Loucy (cell line): ENCODE results near the gene RNLS.

ENCODE experiments used
- H2AFZ ChIP-seq: fragments of 200-600 bp; sonication (generic); 2 replicates; pipeline ENCODE4 v1.6.0; 2016; ENCODE audit warnings: antibody characterized with exemption, mild to moderate bottlenecking, low read length, moderate library complexity
- H3F3A ChIP-seq: fragments of 200-600 bp; 2 replicates; pipeline ENCODE4 v1.6.0; 2016; ENCODE audit warnings: antibody characterized with exemption, low read depth, mild to moderate bottlenecking
- H3K27me3 ChIP-seq: fragments of 200-600 bp; sonication (generic); 2 replicates; pipeline ENCODE4 v1.6.1; 2014; ENCODE audit warnings: low read length, mild to moderate bottlenecking; ENCODE audit not compliant: insufficient read depth, poor library complexity, severe bottlenecking
- H3K36me3 ChIP-seq: fragments of 200-600 bp; sonication (generic); 2 replicates; pipeline ENCODE4 v1.6.1; 2016; ENCODE audit warnings: low read length; ENCODE audit not compliant: insufficient read depth
- H3K4me1 ChIP-seq: fragments of 200-600 bp; sonication (generic); 2 replicates; pipeline ENCODE4 v1.5.1; 2014; ENCODE audit warnings: low read length, mild to moderate bottlenecking; ENCODE audit not compliant: insufficient read depth, poor library complexity, severe bottlenecking
- H3K4me2 ChIP-seq: fragments of 200-600 bp; sonication (generic); 2 replicates; pipeline ENCODE4 v1.6.0; 2014; ENCODE audit warnings: antibody characterized with exemption, low read length, low read depth, mild to moderate bottlenecking; ENCODE audit not compliant: poor library complexity, severe bottlenecking
- H3K4me3 ChIP-seq: fragments of 200-600 bp; sonication (generic); 2 replicates; pipeline ENCODE4 v1.5.1; 2014; ENCODE audit warnings: low read length, mild to moderate bottlenecking, mixed read lengths; ENCODE audit not compliant: poor library complexity, severe bottlenecking
- H3K79me2 ChIP-seq: fragments of 200-600 bp; sonication (generic); 2 replicates; pipeline ENCODE4 v1.6.1; 2014; ENCODE audit warnings: low read length; ENCODE audit not compliant: insufficient read depth
- H3K9ac ChIP-seq: fragments of 200-600 bp; sonication (generic); 2 replicates; pipeline ENCODE4 v1.6.0; 2014; ENCODE audit warnings: mild to moderate bottlenecking, low read depth, low read length, moderate library complexity; ENCODE audit not compliant: poor library complexity, severe bottlenecking
- H3K9me2 ChIP-seq: fragments of 200-600 bp; sonication (generic); replicated peaks from 2 replicates; pipeline ENCODE4 v1.6.1; 2016; ENCODE audit warnings: low read depth, low read length, mixed read lengths
- H3K9me3 ChIP-seq: fragments of 200-600 bp; sonication (generic); 2 replicates; pipeline ENCODE4 v1.6.1; 2014; ENCODE audit warnings: mild to moderate bottlenecking, antibody characterized with exemption, low read length, low read depth; ENCODE audit not compliant: insufficient read depth
- H4K20me1 ChIP-seq: fragments of 200-600 bp; sonication (generic); 2 replicates; pipeline ENCODE4 v1.6.0; 2014; ENCODE audit warnings: antibody characterized with exemption, low read length, mild to moderate bottlenecking; ENCODE audit not compliant: insufficient read depth, poor library complexity, severe bottlenecking
- EZH2phosphoT487 ChIP-seq: fragments of 200-600 bp; IDR thresholded peaks from 2 replicates; pipeline ENCODE4 v1.6.1; 2018; ENCODE audit warnings: antibody characterized with exemption, mild to moderate bottlenecking, moderate library complexity, borderline replicate concordance
- TF ChIP-seq, protein P1 (sequence below): fragments of 200-600 bp; sonication (generic); conservative IDR thresholded peaks from 2 replicates; pipeline ENCODE4 v1.5.1; 2014; ENCODE audit warnings: mild to moderate bottlenecking, antibody characterized with exemption, low read length

RNLS gene

DNA sequence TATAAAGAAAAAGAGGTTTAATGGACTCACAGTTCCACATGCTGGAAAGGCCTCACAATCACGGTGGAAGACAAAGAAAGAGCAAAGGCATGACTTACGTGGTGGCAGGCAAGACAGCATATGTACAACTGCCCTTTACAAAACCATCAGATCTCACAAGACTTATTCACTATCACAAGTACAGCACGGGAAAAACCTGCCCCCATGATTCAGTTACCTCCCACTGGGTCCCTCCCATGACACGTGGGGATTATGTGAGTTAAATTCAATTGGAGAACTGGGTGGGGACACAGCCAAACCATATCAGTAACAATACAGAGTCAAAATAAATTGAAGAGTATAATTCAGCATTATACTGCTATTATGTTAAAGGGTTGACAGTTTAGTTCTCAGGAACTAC, 37.8 kb downstream of the RNLS start:
- Histone ChIP-seq H3K79me2 (no peaks in the 10 kb centered on the region), H2AFZ (no peak overlapping the region), H3K9me3 (no peaks in the 10 kb centered on the region), H3F3A (no peaks in the 10 kb centered on the region; the same call in 1 of the 2 replicates), H3K9me2 (no peaks in the 10 kb centered on the region), H3K4me1 (peaks cover 19% of the 10 kb centered on the region), H3K36me3 (no peaks in the 10 kb centered on the region), H3K9ac (no peak overlapping the region), H3K4me3 (no peak overlapping the region), H4K20me1 (no peaks in the 10 kb centered on the region), H3K4me2 (no peak overlapping the region), H3K27me3 (no peaks in the 10 kb centered on the region)
- TF ChIP-seq, protein P1, sequence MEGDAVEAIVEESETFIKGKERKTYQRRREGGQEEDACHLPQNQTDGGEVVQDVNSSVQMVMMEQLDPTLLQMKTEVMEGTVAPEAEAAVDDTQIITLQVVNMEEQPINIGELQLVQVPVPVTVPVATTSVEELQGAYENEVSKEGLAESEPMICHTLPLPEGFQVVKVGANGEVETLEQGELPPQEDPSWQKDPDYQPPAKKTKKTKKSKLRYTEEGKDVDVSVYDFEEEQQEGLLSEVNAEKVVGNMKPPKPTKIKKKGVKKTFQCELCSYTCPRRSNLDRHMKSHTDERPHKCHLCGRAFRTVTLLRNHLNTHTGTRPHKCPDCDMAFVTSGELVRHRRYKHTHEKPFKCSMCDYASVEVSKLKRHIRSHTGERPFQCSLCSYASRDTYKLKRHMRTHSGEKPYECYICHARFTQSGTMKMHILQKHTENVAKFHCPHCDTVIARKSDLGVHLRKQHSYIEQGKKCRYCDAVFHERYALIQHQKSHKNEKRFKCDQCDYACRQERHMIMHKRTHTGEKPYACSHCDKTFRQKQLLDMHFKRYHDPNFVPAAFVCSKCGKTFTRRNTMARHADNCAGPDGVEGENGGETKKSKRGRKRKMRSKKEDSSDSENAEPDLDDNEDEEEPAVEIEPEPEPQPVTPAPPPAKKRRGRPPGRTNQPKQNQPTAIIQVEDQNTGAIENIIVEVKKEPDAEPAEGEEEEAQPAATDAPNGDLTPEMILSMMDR, result no peak
- no peak for TF ChIP-seq EZH2phosphoT487

DNA sequence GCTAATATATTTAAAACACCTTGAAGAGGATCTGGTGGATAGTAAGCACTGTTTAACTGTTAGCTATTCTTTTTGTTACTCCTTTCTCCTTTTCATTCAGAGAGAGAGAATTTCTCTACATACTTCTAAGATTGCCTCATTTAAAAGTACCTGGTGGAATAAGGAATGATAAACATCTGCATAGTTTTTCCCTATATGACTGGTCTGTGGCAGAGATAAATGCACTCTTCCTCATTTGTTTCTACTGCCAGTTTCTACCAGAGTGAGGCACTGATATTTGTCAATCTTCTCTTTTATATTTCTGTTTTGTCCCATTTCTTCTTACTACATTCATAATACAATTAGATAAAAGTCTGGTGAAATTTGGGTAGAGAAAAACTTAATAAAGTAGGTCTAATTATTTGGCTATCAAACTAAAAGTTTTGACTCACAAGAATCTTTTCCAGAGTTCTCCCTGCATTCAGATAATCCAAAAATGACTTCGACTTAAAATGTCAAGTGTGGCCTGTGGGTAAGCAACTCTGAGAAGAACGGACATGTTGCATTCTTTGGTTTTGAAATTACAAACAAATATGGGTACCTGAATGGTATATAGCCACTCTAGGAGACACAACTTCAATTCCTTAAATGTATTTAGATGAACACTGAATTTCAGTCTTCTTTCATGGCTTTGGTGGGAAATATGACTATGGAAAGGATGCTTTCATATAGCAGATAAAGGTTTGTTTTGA, 38.8 kb downstream of the RNLS start:
- Histone ChIP-seq H3K9me3 (no peaks in the 10 kb centered on the region), H3K4me3 (no peak overlapping the region), H3K36me3 (no peaks in the 10 kb centered on the region), H3K9ac (no peak overlapping the region), H3K79me2 (no peaks in the 10 kb centered on the region), H3K4me1 (peaks cover 19% of the 10 kb centered on the region), H3F3A (no peaks in the 10 kb centered on the region; the same call in 1 of the 2 replicates), H2AFZ (no peak overlapping the region), H4K20me1 (no peaks in the 10 kb centered on the region), H3K27me3 (no peaks in the 10 kb centered on the region), H3K4me2 (no peak overlapping the region), H3K9me2 (no peaks in the 10 kb centered on the region)
- no peak for TF ChIP-seq EZH2phosphoT487
- TF ChIP-seq, protein P1, result no peak

DNA sequence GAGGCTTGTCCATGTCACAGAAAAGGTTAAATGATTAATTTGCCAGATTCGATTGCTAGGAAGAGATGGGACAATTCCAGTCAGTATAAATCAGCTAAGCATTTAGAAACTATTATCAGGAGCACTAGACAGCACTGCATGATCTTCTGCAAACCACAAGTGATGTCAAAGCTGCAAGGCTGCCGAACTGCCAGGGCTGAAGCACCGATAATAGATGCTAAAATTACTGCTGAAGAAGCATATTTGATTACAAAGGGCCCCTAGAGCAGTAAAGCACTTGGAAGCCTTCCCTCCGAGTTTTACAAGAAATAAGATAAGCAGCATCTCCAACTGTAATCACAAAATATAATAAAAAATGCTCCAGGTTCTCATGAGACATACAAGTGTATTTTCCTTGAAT, 40.6 kb downstream of the RNLS start:
- no peaks in the 10 kb centered on the region for H3K79me2 ChIP-seq
- H3K4me2 ChIP-seq, result no peak overlapping the region
- H4K20me1 ChIP-seq, result no peaks in the 10 kb centered on the region
- no peaks in the 10 kb centered on the region for H3K36me3 ChIP-seq
- H2AFZ ChIP-seq, result no peak overlapping the region
- no peak overlapping the region for H3K4me3 ChIP-seq
- no peaks in the 10 kb centered on the region for H3K27me3 ChIP-seq
- H3K9ac ChIP-seq, result no peak overlapping the region
- no peaks in the 10 kb centered on the region for H3K9me3 ChIP-seq
- H3K4me1 ChIP-seq, result peaks cover 19% of the 10 kb centered on the region
- TF ChIP-seq, protein P1, result no peak
- TF ChIP-seq EZH2phosphoT487, result no peak
- H3F3A ChIP-seq, result no peaks in the 10 kb centered on the region; the same call in 1 of the 2 replicates
- no peaks in the 10 kb centered on the region for H3K9me2 ChIP-seq
